CD4-positive, alpha-beta T cell (primary cell): ENCODE results near the gene CA11. TPM values are rescaled to one million over a fixed set of nuclear protein-coding genes. Genes with fewer than 3 reads are reported as not detected.

ENCODE experiments used
- ATAC-seq: fragments of 200-7000 bp; cut with Tn5 transposase; one replicate; pipeline ENCODE4 v1.10.0; 2022; ENCODE audit warnings: mild to moderate bottlenecking; ENCODE audit not compliant: poor library complexity
- CTCF ChIA-PET: fragments of 350-600 bp; sonication (Branson Sonifier 250); formaldehyde crosslinking; loops from one replicate; lab custom pipeline; 2021; ENCODE audit warnings: antibody characterized with exemption, inconsistent platforms; lab: Charles Lee
- POLR2A ChIA-PET: fragments of 350-600 bp; sonication (Branson Sonifier 250); formaldehyde crosslinking; loops from one replicate; lab custom pipeline; 2021; ENCODE audit warnings: antibody characterized with exemption, inconsistent platforms; lab: Charles Lee
- DNase-seq, 14 experiments: peaks; one replicate each; pipeline ENCODE4 v3.0.0-alpha.2; 2013 to 2020; ENCODE audit warnings: mixed read lengths in 2 of 14
- H3K27ac ChIP-seq, 2 donors: one replicate each; pipeline versions ENCODE4 v1.5.1 to v1.7.0; 2013; ENCODE audit warnings: low read length in 2 of 2, low read depth in 1 of 2, mild to moderate bottlenecking in 1 of 2
- H3K27me3 ChIP-seq, 2 experiments: 1 replicate in 1 of 2; 2 replicates in 1 of 2; pipeline versions ENCODE4 v1.6.1 to v1.7.0; 2013; ENCODE audit warnings: low read length in 2 of 2, control low read depth in 1 of 2, mild to moderate bottlenecking in 1 of 2, moderate library complexity in 1 of 2; ENCODE audit not compliant: insufficient read depth in 2 of 2, control insufficient read depth in 1 of 2
- H3K36me3 ChIP-seq: one replicate; pipeline ENCODE4 v1.6.1; 2013; ENCODE audit warnings: low read length, control low read depth; ENCODE audit not compliant: insufficient read depth
- H3K4me1 ChIP-seq: one replicate; pipeline ENCODE4 v1.6.1; 2013; ENCODE audit warnings: low read length, control low read depth; ENCODE audit not compliant: insufficient read depth
- H3K4me3 ChIP-seq: one replicate; pipeline ENCODE4 v1.5.1; 2013; ENCODE audit warnings: mild to moderate bottlenecking, low read length, moderate library complexity
- H3K9me3 ChIP-seq, 2 experiments: 1 replicate in 1 of 2; 2 replicates in 1 of 2; pipeline versions ENCODE4 v1.6.1 to v1.7.0; 2013; ENCODE audit warnings: low read length in 2 of 2, mild to moderate bottlenecking in 2 of 2, control low read depth in 1 of 2, moderate library complexity in 1 of 2; ENCODE audit not compliant: control insufficient read depth in 1 of 2, insufficient read depth in 1 of 2
- H3K27ac Mint-ChIP-seq: one replicate; pipeline ENCODE4 v1.8.0; 2020; ENCODE audit warnings: mixed read lengths
- H3K27me3 Mint-ChIP-seq: one replicate; pipeline ENCODE4 v1.8.0; 2021; ENCODE audit warnings: mixed read lengths
- H3K36me3 Mint-ChIP-seq: one replicate; pipeline ENCODE4 v1.8.0; 2021; ENCODE audit warnings: low read depth, mixed read lengths
- H3K4me1 Mint-ChIP-seq: one replicate; pipeline ENCODE4 v1.8.0; 2021; ENCODE audit warnings: low read depth, mixed read lengths
- H3K4me3 Mint-ChIP-seq: one replicate; pipeline ENCODE4 v1.8.0; 2020; ENCODE audit warnings: mild to moderate bottlenecking, mixed read lengths
- H3K9me3 Mint-ChIP-seq: one replicate; pipeline ENCODE4 v1.8.0; 2020; ENCODE audit warnings: mixed read lengths
- intact Hi-C, 2 experiments: fragments of 100-400 bp; cut with DNase I in 1 of 2; cut with micrococcal nuclease in 1 of 2; formaldehyde crosslinking; loops; one replicate each; pipeline versions ENCODE4 v1.15.1 to v1.9.0; 2023 to 2025; cut with DNase I, micrococcal nuclease
- total RNA-seq, 174 experiments: library from RNA in 2 of 174; stranded (reverse) in 2 of 174; gene quantifications; one replicate each; pipeline ENCODE4 v1.2.3 and lab custom pipeline; 2021 to 2026
- TF ChIP-seq, protein P1 (sequence below): fragments of 200-600 bp; IDR thresholded peaks from one replicate; pipeline ENCODE4 v1.8.0; 2022; ENCODE audit warnings: antibody characterized with exemption, mild to moderate bottlenecking

The CA11 gene
- total RNA-seq, 2 experiments from 2014 or later = 11.0 to 12.4 TPM

DNA sequence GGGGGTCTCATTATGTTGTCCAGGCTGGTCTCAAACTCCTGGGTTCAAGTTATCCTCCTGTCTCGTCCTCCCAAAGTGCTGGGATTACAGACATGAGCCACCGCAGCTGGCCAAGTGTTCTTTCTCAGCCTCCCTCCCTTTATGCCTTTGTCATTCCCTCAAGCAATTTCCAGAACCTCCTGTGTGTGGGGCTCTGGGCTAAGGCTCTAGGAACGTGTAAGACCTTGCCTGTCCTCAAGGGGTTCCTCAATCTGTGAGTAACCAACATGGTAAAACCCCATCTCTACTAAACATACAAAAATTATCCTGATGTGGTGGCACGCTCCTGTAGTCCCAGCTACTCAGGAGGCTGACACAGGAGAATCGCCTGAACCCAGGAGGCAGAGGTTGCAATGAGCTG, 55.0 kb downstream of the CA11 start:
- H3K27me3 Mint-ChIP-seq = no peaks in the 10 kb centered on the region
- ATAC-seq (no peak), DNase-seq (no peak)
- H3K27ac Mint-ChIP-seq = no peak overlapping the region
- peaks cover 15% of the 10 kb centered on the region for H3K4me1 Mint-ChIP-seq
- Histone ChIP-seq H3K4me3 (no peak overlapping the region), H3K27me3 (no peaks in the 10 kb centered on the region), H3K9me3 (no peaks in the 10 kb centered on the region), H3K27ac (no peak overlapping the region), H3K4me1 (peaks cover 25% of the 10 kb centered on the region), H3K36me3 (no peaks in the 10 kb centered on the region)
- intact Hi-C loops = no loop called here
- peak overlapping the region; percentile 38 for H3K4me3 Mint-ChIP-seq
- CTCF ChIA-PET = interaction anchor here (0.9 to 1.4 kb wide), 2 partner anchors 18 to 85 kb away, joined by 3 read pairs; no protein-coding TSS in a partner anchor
- TF ChIP-seq, protein P1, sequence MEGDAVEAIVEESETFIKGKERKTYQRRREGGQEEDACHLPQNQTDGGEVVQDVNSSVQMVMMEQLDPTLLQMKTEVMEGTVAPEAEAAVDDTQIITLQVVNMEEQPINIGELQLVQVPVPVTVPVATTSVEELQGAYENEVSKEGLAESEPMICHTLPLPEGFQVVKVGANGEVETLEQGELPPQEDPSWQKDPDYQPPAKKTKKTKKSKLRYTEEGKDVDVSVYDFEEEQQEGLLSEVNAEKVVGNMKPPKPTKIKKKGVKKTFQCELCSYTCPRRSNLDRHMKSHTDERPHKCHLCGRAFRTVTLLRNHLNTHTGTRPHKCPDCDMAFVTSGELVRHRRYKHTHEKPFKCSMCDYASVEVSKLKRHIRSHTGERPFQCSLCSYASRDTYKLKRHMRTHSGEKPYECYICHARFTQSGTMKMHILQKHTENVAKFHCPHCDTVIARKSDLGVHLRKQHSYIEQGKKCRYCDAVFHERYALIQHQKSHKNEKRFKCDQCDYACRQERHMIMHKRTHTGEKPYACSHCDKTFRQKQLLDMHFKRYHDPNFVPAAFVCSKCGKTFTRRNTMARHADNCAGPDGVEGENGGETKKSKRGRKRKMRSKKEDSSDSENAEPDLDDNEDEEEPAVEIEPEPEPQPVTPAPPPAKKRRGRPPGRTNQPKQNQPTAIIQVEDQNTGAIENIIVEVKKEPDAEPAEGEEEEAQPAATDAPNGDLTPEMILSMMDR = no peak
- no peaks in the 10 kb centered on the region for H3K9me3 Mint-ChIP-seq
- POLR2A ChIA-PET = no interaction called here
- no peaks in the 10 kb centered on the region for H3K36me3 Mint-ChIP-seq

DNA sequence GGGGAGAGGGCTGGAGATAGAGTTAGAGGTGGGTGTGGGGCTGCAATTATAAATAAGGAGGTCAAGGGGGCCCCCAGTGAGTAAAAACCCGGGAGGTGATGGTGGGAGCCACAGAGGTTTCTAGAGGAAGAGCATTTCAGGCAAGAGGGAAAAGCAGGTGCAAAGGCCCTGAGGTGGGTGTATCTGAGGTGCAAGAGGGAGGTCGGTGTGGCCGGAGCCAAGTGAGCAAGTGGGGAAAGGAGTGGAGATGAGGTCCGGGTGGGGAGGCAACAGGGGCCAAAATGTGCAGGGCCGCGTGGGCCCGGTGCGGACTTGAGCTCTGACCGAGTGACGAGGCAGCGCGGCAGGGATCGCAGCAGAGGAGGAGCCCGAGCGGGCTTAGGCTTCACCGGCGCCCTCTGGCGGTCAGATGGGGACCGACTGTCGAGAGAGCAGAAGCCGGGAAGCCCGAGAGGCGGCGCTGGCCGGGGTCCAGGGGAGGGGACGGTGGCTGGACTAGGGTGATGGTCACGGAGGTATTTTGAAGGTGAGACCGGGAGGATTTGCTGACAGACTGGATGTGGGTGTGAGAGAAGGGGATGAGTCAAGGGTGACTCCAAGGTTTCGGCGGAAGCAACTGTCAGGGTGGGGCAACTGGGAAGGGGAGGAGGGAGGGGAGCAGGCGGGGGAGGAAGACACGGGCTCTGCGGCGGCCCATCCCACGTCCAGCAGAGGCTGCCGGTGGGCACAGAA, 57.2 kb downstream of the CA11 start:
- DNase-seq (peak; percentile 79 to 93 (median 86)), ATAC-seq (peak; percentile 91)
- CTCF ChIA-PET = interaction anchor here (0.6 to 3.5 kb wide), 10 partner anchors 17 to 100 kb away, joined by 3 to 25 read pairs (median 4); no protein-coding TSS in a partner anchor
- no peaks in the 10 kb centered on the region for H3K9me3 Mint-ChIP-seq
- Histone ChIP-seq H3K4me1 (peaks cover 24% of the 10 kb centered on the region), H3K9me3 (no peaks in the 10 kb centered on the region), H3K36me3 (no peaks in the 10 kb centered on the region), H3K4me3 (peak overlapping the region; percentile 54), H3K27me3 (no peaks in the 10 kb centered on the region), H3K27ac (peak overlapping the region in 1 of 2 donors; percentile 29)
- H3K36me3 Mint-ChIP-seq = no peaks in the 10 kb centered on the region
- H3K27me3 Mint-ChIP-seq = peaks cover 5% of the 10 kb centered on the region
- TF ChIP-seq, protein P1 = peak; percentile 93
- peak overlapping the region; percentile 78 for H3K4me3 Mint-ChIP-seq
- intact Hi-C loops = loop anchor here (1.0 to 10.0 kb wide), 6 partner anchors 19 to 324 kb away; no protein-coding TSS in a partner anchor
- peak overlapping the region; percentile 12 for H3K27ac Mint-ChIP-seq
- POLR2A ChIA-PET = interaction anchor here (0.6 to 1.7 kb wide), 5 partner anchors 20 to 108 kb away, joined by 3 to 5 read pairs (median 3); partner anchors contain the start of genes DBP and SPHK2
- H3K4me1 Mint-ChIP-seq = peaks cover 15% of the 10 kb centered on the region

Other genes with a start within 250 kb of the CA11 start
- gene GRWD1, start 200.2 kb downstream of the CA11 start, total RNA-seq = 10 to 100 TPM; 21.4 to 21.7 TPM
- gene KCNJ14, start 190.6 kb downstream of the CA11 start, total RNA-seq = 1 to 10 TPM; 1.7 to 2.0 TPM
- gene CYTH2, start 176.8 kb downstream of the CA11 start, total RNA-seq = 10 to 100 TPM; 23.4 to 25.3 TPM
- gene LMTK3, start 134.4 kb downstream of the CA11 start, total RNA-seq = 10 to 100 TPM; 15.6 to 18.9 TPM
- gene SULT2B1, start 94.0 kb downstream of the CA11 start, total RNA-seq = not detected
- gene SPACA4, start 39.4 kb downstream of the CA11 start, total RNA-seq = not detected
- gene FAM83E, start 31.1 kb downstream of the CA11 start, total RNA-seq = 1 to 10 TPM; 1.6 to 2.6 TPM
- gene RPL18, start 27.0 kb downstream of the CA11 start, total RNA-seq = 1,000 to 10,000 TPM; 2,820 to 2,913 TPM
- gene SPHK2, start 26.7 kb downstream of the CA11 start, total RNA-seq = 10 to 100 TPM; 14.1 to 15.3 TPM
- gene DBP, start 8.8 kb downstream of the CA11 start, total RNA-seq = 10 to 100 TPM; 48.3 to 55.6 TPM
- 1 to 10 TPM; 2.7 to 3.0 TPM for gene NTN5, start 26.8 kb upstream of the CA11 start, total RNA-seq
- gene FUT2, start 49.8 kb upstream of the CA11 start, total RNA-seq = not detected
- under 1 TPM; 0.47 to 0.50 TPM for gene MAMSTR, start 73.5 kb upstream of the CA11 start, total RNA-seq
- under 1 TPM; 0.55 to 0.56 TPM for gene RASIP1, start 94.4 kb upstream of the CA11 start, total RNA-seq
- not detected for gene IZUMO1, start 100.7 kb upstream of the CA11 start, total RNA-seq
- gene FUT1, start 106.5 kb upstream of the CA11 start, total RNA-seq = not detected
- gene FGF21, start 109.3 kb upstream of the CA11 start, total RNA-seq = not detected
- 10 to 100 TPM; 10.5 to 11.0 TPM for gene BCAT2, start 164.8 kb upstream of the CA11 start, total RNA-seq
- 1 to 10 TPM in 1 of 2 experiments, under 1 TPM in 1; 0.93 to 1.3 TPM for gene HSD17B14, start 190.3 kb upstream of the CA11 start, total RNA-seq
- 1 to 10 TPM; 1.4 to 2.7 TPM for gene PLEKHA4, start 222.4 kb upstream of the CA11 start, total RNA-seq
- gene PPP1R15A, start 226.2 kb upstream of the CA11 start, total RNA-seq = 100 to 1,000 TPM; 569 to 584 TPM